DOHH2 (cell line): ENCODE data around the gene SEL1L3.

ENCODE experiments used
- H3F3A ChIP-seq: fragments of 200-600 bp; sonication (generic), shearing (Covaris generic); 2 replicates; pipeline ENCODE4 v1.6.0; 2016; ENCODE audit warnings: antibody characterized with exemption, mild to moderate bottlenecking; ENCODE audit not compliant: control insufficient read depth, insufficient read depth
- H3K27ac ChIP-seq: fragments of 200-600 bp; sonication (generic); 2 replicates; pipeline ENCODE4 v1.5.1; 2014; ENCODE audit warnings: low read depth, mild to moderate bottlenecking, low read length, moderate library complexity
- H3K27me3 ChIP-seq: fragments of 200-600 bp; sonication (generic); 2 replicates; pipeline ENCODE4 v1.6.1; 2014; ENCODE audit warnings: mild to moderate bottlenecking, low read length, mixed read lengths; ENCODE audit not compliant: control insufficient read depth
- H3K36me3 ChIP-seq: fragments of 200-600 bp; sonication (generic); 2 replicates; pipeline ENCODE4 v1.6.1; 2014; ENCODE audit warnings: mild to moderate bottlenecking, low read length, moderate library complexity, mixed read lengths; ENCODE audit not compliant: control insufficient read depth
- H3K4me1 ChIP-seq: fragments of 200-600 bp; sonication (generic); 2 replicates; pipeline ENCODE4 v1.6.1; 2014; ENCODE audit warnings: mild to moderate bottlenecking, low read length, mixed read lengths; ENCODE audit not compliant: control insufficient read depth
- H3K4me2 ChIP-seq: fragments of 200-600 bp; sonication (generic); 2 replicates; pipeline ENCODE4 v1.6.0; 2014; ENCODE audit warnings: mild to moderate bottlenecking, low read length, moderate library complexity
- H3K4me3 ChIP-seq: fragments of 200-600 bp; sonication (generic); 2 replicates; pipeline ENCODE4 v1.5.1; 2014; ENCODE audit warnings: mild to moderate bottlenecking, low read length, mixed read lengths
- H3K79me2 ChIP-seq: fragments of 200-600 bp; sonication (generic); 2 replicates; pipeline ENCODE4 v1.6.1; 2014; ENCODE audit warnings: mild to moderate bottlenecking, low read length, mixed read lengths; ENCODE audit not compliant: control insufficient read depth
- H3K9me2 ChIP-seq: fragments of 200-600 bp; sonication (generic); replicated peaks from 2 replicates; pipeline ENCODE4 v1.6.1; 2014; ENCODE audit warnings: mild to moderate bottlenecking, low read length, mixed read lengths; ENCODE audit not compliant: control insufficient read depth
- H3K9me3 ChIP-seq: fragments of 200-600 bp; sonication (generic); 2 replicates; pipeline ENCODE4 v1.6.1; 2014; ENCODE audit warnings: antibody characterized with exemption, low read length, mixed read lengths; ENCODE audit not compliant: control insufficient read depth, insufficient read depth
- H4K20me1 ChIP-seq: fragments of 200-600 bp; sonication (generic); 2 replicates; pipeline ENCODE4 v1.6.0; 2014; ENCODE audit warnings: low read depth, mild to moderate bottlenecking, antibody characterized with exemption, low read length, moderate library complexity; ENCODE audit not compliant: control insufficient read depth, insufficient read depth
- EZH2phosphoT487 ChIP-seq: fragments of 200-600 bp; sonication (generic); IDR thresholded peaks from 2 replicates; pipeline ENCODE4 v1.6.1; 2017; ENCODE audit warnings: borderline replicate concordance, mild to moderate bottlenecking, antibody characterized with exemption, low read length, moderate library complexity, mixed read lengths
- TF ChIP-seq, protein P1 (sequence below): fragments of 200-600 bp; sonication (generic); IDR thresholded peaks from one replicate; pipeline ENCODE4 v1.5.1; 2014; ENCODE audit warnings: antibody characterized with exemption, mild to moderate bottlenecking, low read depth, low read length; ENCODE audit not compliant: poor library complexity, severe bottlenecking

Gene SEL1L3

GRCh38 chr4:25799522-25799921, 63.3 kb downstream of the SEL1L3 start:
- TF ChIP-seq EZH2phosphoT487, result no peak
- TF ChIP-seq, protein P1, sequence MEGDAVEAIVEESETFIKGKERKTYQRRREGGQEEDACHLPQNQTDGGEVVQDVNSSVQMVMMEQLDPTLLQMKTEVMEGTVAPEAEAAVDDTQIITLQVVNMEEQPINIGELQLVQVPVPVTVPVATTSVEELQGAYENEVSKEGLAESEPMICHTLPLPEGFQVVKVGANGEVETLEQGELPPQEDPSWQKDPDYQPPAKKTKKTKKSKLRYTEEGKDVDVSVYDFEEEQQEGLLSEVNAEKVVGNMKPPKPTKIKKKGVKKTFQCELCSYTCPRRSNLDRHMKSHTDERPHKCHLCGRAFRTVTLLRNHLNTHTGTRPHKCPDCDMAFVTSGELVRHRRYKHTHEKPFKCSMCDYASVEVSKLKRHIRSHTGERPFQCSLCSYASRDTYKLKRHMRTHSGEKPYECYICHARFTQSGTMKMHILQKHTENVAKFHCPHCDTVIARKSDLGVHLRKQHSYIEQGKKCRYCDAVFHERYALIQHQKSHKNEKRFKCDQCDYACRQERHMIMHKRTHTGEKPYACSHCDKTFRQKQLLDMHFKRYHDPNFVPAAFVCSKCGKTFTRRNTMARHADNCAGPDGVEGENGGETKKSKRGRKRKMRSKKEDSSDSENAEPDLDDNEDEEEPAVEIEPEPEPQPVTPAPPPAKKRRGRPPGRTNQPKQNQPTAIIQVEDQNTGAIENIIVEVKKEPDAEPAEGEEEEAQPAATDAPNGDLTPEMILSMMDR, result no peak
- no peaks in the 10 kb centered on the region for H3K9me2 ChIP-seq
- no peaks in the 10 kb centered on the region for H3K4me1 ChIP-seq
- no peaks in the 10 kb centered on the region for H3K9me3 ChIP-seq
- H3K4me2 ChIP-seq, result no peak overlapping the region
- H3K27ac ChIP-seq, result no peak overlapping the region
- H3F3A ChIP-seq, result peaks cover 8% of the 10 kb centered on the region; the same call in 1 of the 2 replicates
- no peaks in the 10 kb centered on the region for H3K27me3 ChIP-seq
- peaks cover 25% of the 10 kb centered on the region for H3K79me2 ChIP-seq
- no peak overlapping the region for H3K4me3 ChIP-seq
- 0 out of 2 replicates have a peak, but pooled peaks cover 2% of the 10 kb centered on the region for H4K20me1 ChIP-seq
- peaks cover 98% of the 10 kb centered on the region for H3K36me3 ChIP-seq

- no peaks in the 10 kb centered on the region for H3K9me3 ChIP-seq
- TF ChIP-seq, protein P1, result no peak
- no peak for TF ChIP-seq EZH2phosphoT487
- peaks cover 11% of the 10 kb centered on the region; the same call in 1 of the 2 replicates for H3F3A ChIP-seq
- no peaks in the 10 kb centered on the region for H3K9me2 ChIP-seq
- H3K79me2 ChIP-seq, result peaks cover 33% of the 10 kb centered on the region
- 0 out of 2 replicates have a peak, but pooled peaks cover 6% of the 10 kb centered on the region for H4K20me1 ChIP-seq
- H3K27ac ChIP-seq, result no peak overlapping the region
- H3K4me1 ChIP-seq, result no peaks in the 10 kb centered on the region
- no peak overlapping the region for H3K4me3 ChIP-seq
- no peak overlapping the region for H3K4me2 ChIP-seq
- peaks cover 98% of the 10 kb centered on the region for H3K36me3 ChIP-seq
- H3K27me3 ChIP-seq, result no peaks in the 10 kb centered on the region
Measured at GRCh38 chr4:25797136-25797535, 65.7 kb downstream of the SEL1L3 start.

DNA sequence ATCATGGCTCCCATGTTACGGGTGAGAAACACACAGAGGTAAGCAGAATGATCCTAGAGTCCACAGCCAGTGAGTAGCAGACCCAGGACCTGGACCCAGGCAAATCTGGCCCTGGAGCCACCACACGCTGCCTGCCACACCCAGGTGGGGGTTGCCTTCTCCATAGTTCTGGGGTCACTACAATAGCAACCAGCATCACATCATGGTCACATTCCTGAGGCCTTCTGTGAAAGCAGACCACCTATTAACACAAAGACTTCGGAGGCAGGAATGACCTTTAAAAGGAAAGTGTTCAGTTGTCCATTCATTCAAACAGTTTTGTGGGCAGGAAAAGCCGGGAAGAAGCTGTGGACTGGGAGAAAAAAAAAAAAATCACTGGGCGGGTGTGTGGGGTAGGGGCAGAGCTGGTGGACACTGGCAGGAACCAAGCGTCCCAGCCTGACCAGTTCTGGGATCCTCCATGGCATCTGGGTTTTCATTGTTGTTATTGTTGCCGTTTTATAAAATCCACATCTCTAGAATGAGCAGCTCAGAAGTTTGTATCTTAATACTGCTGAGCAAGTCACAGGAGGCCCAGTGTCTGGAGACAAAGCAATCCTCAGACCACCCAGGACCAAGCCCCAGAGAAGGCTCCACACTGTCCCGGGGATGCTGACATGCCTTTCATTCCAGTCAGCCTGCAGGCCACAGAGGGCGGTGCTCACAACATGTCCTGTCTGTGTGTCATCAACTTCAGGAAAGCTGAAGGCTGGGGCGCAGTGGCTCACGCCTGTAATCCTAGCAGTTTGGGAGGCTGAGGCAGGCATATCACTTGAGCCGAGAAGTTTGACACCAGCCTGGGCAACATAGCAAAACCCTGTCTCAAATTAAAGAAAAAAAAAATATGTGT, 67.0 kb downstream of the SEL1L3 start:
- Histone ChIP-seq H3K4me2 (no peak overlapping the region), H3K4me1 (no peaks in the 10 kb centered on the region), H3K9me3 (no peaks in the 10 kb centered on the region), H3K27me3 (no peaks in the 10 kb centered on the region), H3F3A (peaks cover 19% of the 10 kb centered on the region), H3K27ac (no peak overlapping the region), H3K36me3 (peaks cover 98% of the 10 kb centered on the region), H3K79me2 (peaks cover 36% of the 10 kb centered on the region), H4K20me1 (peaks cover 6% of the 10 kb centered on the region; the same call in 1 of the 2 replicates), H3K4me3 (no peak overlapping the region), H3K9me2 (no peaks in the 10 kb centered on the region)
- TF ChIP-seq, protein P1, result no peak
- TF ChIP-seq EZH2phosphoT487, result no peak
